HG03520 (cell line): ENCODE results near the gene PLEKHA5.
"Not testable (repeated sequence)": the region's sequence is repeated elsewhere in the genome, so short reads cannot be mapped to it uniquely, and the experiment has no call there.

ENCODE experiments used
- ATAC-seq: cut with Tn5 transposase; IDR thresholded peaks from one replicate; pipeline ENCODE4 v1.9.1; 2021; ENCODE audit warnings: mild to moderate bottlenecking, moderate library complexity; ENCODE audit not compliant: unreplicated experiment

The PLEKHA5 gene

GRCh38 chr12:19394385-19394784, 264.9 kb downstream of the PLEKHA5 start:
- ATAC-seq, result no peak

DNA sequence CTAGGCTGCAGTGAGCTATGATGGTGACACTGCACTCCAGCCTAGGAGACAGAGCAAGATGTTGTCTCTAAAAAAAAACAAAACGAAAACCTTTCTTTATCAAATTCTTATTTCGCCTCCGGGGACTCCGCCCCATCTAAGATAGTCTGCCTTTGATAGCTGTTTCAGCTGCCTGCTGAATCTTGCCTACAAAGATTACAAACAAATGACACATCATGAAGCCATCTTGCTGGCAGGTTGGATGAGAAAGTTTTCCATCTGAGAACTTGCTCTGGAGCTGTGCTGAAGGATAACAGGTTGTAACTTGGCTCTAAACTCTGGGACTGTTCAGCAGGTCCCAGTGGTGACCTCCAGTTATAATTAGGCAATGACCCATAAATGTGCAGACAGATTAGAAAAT, 268.0 kb downstream of the PLEKHA5 start:
- ATAC-seq, result no peak

- ATAC-seq, result no peak
Observed at GRCh38 chr12:19398376-19399363, 269.1 kb downstream of the PLEKHA5 start.

- ATAC-seq, result not testable (repeated sequence)
Observed at GRCh38 chr12:19400649-19401285, 271.2 kb downstream of the PLEKHA5 start.

DNA sequence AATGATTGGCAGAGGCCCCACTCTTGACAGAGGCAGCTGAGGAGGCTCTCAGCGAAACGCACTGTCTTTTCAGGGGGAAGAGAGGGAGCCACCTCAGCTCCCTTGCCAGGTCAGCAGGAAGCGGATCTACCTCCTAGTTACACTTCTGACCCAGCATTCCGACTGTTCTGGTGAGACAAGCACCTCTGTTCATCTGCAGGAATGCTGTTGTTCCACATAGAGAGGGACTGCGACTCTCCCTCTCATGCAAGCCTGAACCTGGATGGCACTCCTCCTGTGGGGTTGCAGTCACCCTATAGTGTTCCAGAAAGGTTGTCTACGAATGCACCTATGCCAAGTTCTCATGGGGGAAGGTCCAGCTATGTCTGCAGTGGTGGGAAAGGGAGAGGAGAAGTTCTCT, 272.7 kb downstream of the PLEKHA5 start:
- ATAC-seq, result no peak

DNA sequence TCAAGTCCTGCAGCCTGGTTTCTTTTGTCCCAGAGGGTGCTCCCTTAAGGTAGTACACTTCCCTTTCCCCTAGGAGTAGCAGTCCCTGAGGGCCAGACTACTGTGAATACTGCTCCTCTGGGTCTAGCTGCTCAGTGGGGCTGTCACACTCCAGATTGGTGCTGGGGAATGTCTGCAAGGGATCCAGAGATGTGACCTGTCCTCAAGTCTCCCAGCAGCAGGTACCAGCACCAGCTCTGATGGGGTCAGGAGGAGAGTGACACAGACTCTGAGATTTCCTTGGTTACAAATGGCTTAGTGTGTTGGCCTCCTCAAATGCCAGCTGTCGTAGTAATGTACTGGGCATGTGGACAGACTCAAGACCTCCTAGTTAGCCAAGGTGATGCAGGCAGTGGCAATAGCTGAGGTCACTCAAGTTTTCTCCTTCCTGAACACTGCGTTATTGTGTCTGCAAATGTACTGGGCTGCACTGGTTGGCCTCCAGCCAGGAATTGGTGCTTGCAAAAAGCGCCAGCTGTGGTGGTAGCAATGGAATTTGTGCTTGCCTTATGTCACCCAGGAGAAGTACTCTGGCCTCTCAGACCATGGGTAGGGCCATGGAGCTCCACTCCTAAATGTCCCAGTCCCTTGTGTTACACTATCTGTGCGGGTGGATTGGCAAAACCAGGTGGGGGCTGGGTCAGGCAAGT, 273.4 kb downstream of the PLEKHA5 start:
- ATAC-seq, result no peak

DNA sequence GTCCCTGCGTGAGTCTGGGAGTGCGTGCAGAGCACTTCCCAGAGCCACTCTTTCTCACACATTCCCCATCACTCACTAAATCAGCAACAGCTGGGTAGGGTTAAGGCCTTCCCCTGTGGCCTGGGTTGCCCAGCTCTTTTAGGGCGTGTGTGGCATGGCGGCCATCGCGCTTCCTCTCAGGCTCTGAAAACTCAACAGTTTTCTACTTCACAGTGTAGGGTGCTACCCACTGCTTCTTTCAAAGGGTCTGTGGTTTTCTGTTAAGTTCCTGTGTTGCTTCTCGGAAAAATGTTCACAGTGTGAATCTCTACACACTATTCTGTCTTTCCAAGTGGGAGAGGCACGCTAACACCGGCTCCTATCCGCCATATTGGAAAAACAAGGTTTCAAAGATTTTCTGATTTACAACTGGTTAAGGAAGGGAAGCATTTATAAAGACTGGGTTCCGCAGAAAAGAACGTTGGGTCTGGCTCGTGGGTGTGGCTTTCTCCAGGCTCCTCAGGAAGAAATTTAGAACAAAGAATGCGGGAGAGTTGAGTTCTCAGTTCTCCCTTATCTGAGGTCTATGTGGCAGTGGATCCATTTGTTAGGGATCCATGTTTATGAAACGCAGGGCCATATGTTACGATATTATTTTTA, 274.8 kb downstream of the PLEKHA5 start:
- ATAC-seq, result no peak

DNA sequence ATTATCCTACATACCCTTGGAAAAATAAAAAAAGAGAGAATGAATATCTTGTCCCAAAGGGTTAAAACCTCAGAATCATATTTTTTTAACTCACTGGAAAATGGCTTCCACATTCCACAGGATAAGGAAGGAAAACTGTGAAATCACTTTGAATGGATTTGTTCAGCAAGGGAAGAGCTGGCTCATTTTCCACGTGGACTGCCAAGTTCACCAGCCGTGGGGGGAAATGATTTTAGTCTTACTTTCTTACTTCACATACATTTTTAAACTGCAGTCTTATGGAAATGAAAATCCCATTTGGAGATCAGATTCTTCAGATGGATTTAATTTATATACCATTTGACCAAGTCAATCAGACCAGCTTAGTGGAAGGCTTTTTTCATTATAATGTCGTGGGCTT, 279.8 kb downstream of the PLEKHA5 start:
- ATAC-seq, result no peak

DNA sequence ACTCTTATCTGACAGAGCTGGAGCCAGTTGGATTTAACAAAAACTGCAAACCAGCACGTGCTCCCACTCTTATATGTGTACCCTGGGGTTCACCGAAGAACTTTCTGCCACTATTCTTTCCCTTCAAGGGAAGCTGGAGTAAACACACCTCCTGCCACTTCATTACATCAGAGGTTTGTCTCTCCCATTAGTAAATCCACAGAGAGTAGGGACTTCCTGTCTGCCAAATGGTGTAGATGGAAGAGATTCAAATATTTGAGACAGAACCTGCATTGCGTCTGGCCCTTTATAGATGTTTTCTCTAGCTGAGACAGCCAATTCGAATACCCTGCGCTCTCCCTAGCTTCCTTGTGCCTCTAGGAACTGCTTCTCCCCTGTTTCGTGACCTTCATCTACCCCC, 280.7 kb downstream of the PLEKHA5 start:
- ATAC-seq, result no peak

GRCh38 chr12:19410629-19411185, 281.2 kb downstream of the PLEKHA5 start:
- ATAC-seq, result no peak

GRCh38 chr12:19411234-19412204, 282.0 kb downstream of the PLEKHA5 start:
- ATAC-seq, result no peak

GRCh38 chr12:19412844-19413243, 283.3 kb downstream of the PLEKHA5 start:
- ATAC-seq, result no peak

- not testable (repeated sequence) for ATAC-seq
Observed at GRCh38 chr12:19413582-19413981, 284.0 kb downstream of the PLEKHA5 start.

DNA sequence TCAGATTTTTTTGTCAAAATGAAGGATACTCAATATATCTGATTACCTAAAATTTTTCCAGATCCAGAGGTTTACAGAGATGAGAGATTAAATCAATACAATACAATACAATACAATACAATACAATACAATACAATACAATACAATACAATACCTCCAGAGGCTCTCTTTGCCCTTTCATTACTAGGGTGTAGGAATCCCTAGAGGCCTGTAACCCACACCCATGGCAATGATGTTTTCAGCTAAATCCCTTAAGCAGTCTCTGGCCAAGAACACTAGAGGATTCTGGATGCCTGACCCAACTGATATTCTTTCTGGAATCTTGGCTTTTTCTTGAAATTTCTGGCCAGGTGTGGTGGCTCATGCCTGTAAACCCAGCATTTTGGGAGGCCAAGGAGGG, 286.0 kb downstream of the PLEKHA5 start:
- ATAC-seq, result no peak

DNA sequence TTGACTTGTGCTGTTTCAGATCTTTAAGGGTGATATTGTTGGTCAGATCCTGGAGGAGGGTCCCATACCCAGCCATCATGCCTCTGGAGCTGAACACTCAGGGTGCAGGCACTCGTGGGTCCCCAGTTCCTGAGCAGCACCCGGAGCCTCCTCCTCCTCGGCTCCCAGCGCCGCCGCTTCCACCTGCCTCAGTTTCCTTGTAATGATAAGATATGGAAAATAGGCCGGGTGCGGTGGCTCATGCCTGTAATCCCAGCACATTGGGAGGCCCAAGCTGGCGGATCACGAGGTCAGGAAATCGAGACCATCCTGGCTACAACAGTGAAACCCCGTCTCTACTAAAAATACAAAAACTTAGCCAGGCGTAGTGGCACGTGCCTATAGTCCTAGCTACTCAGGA, 289.6 kb downstream of the PLEKHA5 start:
- ATAC-seq, result no peak

DNA sequence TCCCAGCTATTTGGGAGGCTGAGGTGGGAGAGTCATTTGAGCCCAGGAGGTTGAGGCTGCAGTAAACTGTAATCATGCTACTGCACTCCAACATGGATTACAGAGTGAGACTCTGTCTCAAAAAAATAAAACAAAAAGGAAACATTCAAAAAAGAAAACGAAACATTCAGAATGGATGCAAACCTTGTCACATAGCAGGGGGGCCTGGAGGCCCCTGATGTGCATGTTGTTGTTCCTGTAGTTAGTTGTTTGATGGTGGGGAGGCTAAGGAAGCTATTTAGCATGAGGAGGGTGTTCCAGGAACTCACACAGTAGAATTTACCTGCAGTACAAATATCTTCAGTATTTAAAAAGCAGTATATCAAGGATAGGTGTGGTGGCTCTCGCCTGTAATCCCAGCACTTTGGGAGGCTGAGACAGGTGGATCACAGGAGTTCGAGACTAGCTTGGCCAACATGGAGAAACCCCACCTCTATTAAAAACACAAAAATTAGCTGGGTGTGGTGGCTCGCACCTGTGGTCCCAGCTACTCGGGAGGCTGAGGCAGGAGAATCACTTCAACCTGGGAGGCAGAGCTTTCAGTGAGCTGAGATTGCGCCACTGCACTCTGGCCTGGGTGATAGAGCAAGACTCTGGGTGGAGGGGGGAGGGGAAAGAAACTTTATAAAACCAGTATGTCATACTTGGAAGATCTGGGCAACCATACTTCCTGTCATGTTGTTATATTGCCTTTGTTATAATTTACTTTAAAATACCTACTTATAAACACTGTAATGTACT, 292.2 kb downstream of the PLEKHA5 start:
- ATAC-seq, result no peak

GRCh38 chr12:19423166-19423930, 293.8 kb downstream of the PLEKHA5 start:
- no peak for ATAC-seq
